ENCODE data around the gene PCDHA3.
"Not testable (repeated sequence)": the region's sequence is repeated elsewhere in the genome, so short reads cannot be mapped to it uniquely, and the experiment has no call there.

Gene PCDHA3

DNA sequence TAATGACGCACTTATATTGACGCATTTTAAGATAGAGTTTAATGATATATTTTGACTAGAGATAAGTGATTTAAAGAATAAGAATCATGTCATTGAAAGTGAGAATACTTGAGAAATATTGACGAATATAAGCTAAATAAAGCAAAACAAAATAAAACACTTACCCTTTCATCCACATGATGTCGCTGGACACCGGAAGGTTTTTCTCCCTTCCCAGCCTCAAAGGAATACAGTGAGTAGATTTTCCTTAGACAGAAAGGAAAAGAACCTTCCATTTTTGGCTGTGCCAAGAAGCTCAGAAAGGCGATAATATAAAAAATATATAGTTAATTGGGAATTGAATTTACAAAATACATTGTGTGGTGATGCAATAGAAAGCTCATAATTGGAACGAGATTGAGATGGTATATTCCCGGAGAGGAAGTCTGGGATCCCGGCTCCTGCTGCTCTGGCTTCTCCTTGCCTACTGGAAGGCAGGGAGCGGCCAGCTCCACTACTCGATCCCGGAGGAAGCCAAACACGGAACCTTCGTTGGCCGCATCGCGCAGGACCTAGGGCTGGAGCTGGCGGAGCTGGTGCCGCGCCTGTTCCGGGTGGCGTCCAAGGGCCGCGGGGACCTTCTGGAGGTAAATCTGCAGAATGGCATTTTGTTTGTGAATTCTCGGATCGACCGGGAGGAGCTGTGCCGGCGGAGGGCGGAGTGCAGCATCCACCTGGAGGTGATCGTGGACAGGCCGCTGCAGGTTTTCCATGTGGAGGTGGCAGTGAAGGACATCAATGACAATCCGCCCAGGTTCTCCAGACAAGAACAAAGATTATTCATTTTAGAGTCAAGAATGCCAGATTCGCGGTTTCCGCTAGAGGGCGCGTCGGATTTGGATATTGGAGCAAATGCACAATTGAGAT is 20.8 kb downstream of the PCDHA3 start, which contains the start of gene PCDHA5:
Gene PCDHA5 (plus strand): TSS at position 239 of the 906 bp plus-strand sequence.
- FAIRE-seq: no peak

DNA sequence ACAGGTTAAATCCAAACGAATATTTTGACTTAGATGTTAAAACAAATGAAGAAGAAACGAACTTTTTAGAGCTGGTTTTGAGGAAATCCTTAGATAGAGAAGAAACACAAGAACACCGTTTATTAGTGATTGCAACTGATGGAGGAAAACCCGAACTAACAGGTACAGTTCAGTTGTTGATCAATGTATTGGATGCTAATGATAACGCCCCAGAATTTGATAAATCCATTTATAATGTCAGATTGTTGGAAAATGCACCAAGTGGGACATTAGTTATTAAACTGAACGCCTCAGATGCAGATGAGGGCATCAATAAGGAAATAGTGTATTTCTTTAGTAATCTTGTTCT is 21.4 kb downstream of the PCDHA3 start:
- no peak for FAIRE-seq

DNA sequence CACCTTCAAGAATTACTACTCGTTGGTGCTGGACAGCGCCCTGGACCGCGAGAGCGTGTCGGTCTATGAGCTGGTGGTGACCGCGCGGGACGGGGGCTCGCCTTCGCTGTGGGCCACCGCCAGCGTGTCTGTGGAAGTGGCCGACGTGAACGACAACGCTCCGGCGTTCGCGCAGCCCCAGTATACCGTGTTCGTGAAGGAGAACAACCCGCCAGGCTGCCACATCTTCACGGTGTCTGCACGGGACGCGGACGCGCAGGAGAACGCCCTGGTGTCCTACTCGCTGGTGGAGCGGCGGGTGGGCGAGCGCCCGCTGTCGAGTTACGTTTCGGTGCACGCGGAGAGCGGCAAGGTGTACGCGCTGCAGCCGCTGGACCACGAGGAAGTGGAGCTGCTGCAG is 22.1 kb downstream of the PCDHA3 start:
- FAIRE-seq: not testable (repeated sequence)

DNA sequence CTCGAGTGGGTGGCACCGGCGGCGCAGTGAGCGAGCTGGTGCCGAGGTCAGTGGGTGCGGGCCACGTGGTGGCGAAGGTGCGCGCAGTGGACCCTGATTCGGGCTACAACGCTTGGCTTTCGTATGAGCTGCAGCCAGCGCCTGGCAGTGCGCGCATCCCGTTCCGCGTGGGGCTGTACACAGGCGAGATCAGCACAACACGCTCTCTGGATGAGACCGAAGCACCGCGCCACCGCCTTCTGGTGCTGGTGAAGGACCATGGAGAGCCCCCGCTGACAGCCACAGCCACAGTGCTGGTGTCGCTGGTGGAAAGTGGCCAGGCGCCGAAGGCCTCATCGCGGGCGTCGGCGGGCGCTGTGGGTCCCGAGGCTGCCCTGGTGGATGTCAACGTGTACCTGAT is 22.6 kb downstream of the PCDHA3 start:
- no peak for FAIRE-seq

DNA sequence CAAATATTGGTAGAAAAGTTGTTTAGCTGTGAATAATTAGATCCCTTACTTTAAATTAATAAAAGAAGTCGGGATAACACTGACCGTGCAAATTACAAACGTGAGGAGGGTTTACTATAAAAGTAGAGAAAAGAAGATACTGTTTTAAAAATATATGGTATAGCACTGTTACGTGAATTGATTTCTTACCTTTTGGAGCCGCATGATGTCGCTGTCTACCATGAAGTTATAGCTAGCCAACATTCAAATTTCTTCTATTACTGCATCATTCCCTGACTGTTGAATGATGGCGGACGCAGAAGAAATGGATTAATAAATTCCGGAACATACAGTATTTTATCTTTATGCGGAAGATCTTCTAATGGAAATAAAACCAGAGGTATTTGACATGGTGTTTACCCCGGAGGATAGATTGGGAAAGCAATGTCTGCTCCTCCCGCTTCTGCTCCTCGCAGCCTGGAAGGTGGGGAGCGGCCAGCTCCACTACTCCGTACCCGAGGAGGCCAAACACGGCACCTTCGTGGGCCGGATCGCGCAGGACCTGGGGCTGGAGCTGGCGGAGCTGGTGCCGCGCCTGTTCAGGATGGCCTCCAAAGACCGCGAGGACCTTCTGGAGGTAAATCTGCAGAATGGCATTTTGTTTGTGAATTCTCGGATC is 27.0 kb downstream of the PCDHA3 start, which contains the start of gene PCDHA6:
Gene PCDHA6 (plus strand): TSS at position 257 of the 658 bp plus-strand sequence. CDS start 132 bp downstream, at position 389.
- no peak for FAIRE-seq

DNA sequence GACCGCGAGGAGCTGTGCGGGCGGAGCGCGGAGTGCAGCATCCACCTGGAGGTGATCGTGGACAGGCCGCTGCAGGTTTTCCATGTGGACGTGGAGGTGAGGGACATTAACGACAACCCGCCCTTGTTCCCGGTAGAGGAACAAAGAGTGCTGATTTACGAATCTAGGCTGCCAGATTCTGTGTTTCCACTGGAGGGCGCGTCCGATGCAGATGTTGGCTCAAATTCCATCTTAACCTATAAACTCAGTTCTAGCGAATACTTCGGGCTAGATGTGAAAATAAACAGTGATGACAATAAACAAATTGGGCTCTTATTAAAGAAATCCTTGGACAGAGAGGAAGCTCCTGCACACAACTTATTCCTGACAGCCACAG is 27.5 kb downstream of the PCDHA3 start:
- FAIRE-seq: no peak

DNA sequence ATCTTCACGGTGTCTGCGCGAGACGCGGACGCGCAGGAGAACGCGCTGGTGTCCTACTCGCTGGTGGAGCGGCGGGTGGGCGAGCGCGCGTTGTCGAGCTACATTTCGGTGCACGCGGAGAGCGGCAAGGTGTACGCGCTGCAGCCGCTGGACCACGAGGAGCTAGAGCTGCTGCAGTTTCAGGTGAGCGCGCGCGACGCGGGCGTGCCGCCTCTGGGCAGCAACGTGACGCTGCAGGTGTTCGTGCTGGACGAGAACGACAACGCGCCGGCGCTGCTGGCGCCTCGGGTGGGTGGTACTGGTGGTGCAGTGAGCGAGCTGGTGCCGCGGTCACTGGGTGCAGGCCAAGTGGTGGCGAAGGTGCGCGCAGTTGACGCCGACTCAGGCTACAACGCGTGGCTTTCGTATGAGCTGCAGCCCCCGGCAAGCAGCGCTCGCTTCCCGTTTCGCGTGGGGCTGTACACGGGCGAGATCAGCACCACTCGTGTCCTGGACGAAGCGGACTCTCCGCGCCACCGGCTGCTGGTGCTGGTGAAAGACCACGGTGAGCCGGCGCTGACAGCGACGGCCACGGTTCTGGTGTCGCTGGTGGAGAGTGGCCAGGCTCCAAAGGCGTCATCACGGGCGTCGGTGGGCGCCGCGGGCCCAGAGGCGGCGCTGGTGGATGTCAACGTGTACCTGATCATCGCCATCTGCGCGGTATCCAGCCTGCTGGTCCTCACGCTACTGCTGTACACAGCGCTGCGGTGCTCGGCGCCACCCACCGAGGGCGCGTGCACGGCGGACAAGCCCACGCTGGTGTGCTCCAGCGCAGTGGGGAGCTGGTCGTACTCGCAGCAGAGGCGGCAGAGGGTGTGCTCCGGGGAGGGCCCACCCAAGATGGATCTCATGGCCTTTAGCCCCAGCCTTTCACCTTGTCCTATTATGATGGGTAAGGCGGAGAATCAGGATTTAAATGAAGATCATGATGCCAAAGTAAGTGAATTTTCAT is 28.9 kb downstream of the PCDHA3 start:
- not testable (repeated sequence) for FAIRE-seq

DNA sequence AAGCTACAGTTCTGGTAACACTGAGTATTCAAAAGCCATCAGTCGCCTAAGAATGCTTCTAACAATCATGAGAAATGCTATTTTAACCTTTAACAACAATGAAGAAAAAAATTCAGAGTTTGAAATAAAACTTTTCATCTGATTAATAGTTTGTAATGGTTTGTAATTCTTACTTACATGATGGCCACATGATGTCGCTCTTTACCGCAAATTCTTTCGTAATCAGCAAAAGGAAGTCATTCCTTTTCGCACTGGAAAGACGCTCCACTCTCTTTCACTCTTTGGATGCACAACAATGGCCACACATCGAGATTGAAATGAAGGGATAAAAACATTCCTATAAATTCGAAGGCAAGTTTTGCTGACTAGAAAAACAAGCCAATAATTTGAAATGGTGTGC is 33.1 kb downstream of the PCDHA3 start, which contains the start of gene PCDHA7:
Gene PCDHA7 (plus strand): TSS at position 277 of the 400 bp plus-strand sequence. CDS start 115 bp downstream, at position 392.
- FAIRE-seq: no peak

DNA sequence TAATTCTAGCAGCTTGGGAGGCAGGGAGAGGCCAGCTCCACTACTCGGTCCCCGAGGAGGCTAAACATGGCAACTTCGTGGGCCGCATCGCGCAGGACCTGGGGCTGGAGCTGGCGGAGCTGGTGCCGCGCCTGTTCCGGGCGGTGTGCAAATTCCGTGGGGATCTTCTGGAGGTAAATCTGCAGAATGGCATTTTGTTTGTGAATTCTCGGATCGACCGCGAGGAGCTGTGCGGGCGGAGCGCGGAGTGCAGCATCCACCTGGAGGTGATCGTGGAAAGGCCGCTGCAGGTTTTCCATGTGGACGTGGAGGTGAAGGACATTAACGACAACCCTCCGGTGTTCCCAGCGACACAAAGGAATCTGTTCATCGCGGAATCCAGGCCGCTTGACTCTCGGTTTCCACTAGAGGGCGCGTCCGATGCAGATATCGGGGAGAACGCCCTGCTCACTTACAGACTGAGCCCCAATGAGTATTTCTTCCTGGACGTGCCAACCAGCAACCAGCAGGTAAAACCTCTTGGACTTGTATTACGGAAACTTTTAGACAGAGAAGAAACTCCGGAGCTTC is 33.7 kb downstream of the PCDHA3 start:
- FAIRE-seq: not testable (repeated sequence)

DNA sequence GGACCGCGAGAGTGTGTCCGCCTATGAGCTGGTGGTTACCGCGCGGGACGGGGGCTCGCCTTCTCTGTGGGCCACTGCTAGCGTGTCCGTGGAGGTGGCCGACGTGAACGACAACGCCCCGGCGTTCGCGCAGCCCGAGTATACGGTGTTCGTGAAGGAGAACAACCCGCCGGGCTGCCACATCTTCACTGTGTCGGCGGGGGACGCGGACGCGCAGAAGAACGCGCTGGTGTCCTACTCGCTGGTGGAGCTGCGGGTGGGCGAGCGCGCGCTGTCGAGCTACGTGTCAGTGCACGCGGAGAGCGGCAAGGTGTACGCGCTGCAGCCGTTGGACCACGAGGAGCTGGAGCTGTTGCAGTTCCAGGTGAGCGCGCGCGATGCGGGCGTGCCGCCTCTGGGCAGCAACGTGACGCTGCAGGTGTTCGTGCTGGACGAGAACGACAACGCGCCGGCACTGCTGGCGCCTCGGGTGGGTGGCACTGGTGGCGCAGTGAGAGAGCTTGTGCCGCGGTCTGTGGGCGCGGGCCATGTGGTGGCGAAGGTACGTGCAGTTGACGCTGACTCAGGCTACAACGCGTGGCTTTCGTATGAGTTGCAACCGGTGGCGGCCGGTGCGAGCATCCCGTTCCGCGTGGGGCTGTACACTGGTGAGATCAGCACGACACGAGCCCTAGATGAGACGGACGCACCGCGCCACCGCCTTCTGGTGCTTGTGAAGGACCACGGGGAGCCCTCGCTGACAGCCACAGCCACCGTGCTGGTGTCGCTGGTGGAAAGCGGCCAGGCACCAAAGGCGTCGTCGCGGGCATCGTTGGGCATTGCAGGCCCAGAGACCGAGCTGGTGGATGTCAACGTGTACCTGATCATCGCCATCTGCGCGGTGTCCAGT is 35.0 kb downstream of the PCDHA3 start:
- no peak for FAIRE-seq

DNA sequence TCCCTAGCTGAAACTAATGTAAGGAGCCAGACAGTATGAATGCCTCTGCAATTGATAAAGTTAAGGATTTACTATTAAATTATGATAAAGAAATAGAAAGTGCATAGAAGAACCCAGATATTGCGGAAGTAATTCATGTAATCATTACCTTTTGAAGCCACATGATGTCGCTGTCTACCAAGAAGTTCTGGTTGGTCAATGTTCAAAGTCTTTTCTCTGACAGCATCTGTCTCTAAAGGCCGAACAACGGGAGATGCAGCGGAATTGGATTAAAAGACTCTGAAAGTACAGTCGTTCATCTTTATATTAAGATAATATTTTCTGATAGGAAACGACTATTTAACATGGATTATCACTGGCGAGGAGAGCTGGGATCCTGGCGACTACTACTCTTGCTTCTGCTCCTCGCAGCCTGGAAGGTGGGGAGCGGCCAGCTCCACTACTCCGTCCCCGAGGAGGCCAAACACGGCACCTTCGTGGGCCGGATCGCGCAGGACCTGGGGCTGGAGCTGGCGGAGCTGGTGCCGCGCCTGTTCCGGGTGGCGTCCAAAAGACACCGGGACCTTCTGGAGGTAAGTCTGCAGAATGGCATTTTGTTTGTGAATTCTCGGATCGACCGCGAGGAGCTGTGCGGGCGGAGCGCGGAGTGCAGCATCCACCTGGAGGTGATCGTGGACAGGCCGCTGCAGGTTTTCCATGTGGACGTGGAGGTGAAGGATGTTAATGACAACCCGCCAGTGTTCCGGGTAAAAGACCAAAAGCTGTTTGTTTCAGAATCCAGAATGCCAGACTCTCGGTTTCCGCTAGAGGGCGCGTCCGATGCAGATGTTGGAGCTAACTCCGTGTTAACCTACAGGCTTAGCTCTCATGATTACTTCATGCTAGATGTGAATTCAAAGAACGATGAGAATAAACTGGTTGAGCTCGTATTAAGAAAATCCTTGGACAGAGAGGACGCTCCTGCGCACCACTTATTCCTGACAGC is 40.4 kb downstream of the PCDHA3 start, which contains the start of gene PCDHA8:
Gene PCDHA8 (plus strand): TSS at position 210 of the 985 bp plus-strand sequence. CDS start 135 bp downstream, at position 345.
- no peak for FAIRE-seq

DNA sequence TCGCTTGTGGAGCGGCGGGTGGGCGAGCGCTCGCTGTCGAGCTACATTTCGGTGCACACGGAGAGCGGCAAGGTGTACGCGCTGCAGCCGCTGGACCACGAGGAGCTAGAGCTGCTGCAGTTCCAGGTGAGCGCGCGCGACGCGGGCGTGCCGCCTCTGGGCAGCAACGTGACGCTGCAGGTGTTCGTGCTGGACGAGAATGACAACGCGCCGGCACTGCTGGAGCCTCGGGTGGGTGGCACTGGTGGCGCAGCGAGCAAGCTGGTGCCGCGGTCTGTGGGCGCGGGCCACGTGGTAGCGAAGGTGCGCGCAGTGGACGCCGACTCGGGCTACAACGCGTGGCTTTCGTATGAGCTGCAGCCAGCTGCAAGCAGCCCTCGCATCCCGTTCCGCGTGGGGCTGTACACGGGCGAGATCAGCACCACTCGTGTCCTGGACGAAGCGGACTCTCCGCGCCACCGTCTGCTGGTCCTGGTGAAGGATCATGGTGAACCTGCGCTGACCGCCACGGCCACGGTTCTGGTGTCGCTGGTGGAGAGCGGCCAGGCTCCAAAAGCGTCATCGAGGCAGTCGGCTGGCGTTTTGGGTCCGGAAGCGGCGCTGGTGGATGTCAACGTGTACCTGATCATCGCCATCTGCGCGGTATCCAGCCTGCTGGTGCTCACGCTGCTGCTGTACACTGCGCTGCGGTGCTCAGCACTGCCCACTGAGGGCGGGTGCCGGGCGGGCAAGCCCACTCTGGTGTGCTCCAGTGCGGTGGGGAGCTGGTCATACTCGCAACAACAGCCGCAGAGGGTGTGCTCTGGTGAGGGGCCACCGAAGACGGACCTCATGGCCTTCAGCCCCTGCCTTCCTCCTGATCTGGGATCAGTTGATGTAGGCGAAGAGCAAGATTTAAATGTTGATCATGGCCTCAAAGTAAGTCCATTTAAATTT is 42.2 kb downstream of the PCDHA3 start:
- FAIRE-seq: no peak

DNA sequence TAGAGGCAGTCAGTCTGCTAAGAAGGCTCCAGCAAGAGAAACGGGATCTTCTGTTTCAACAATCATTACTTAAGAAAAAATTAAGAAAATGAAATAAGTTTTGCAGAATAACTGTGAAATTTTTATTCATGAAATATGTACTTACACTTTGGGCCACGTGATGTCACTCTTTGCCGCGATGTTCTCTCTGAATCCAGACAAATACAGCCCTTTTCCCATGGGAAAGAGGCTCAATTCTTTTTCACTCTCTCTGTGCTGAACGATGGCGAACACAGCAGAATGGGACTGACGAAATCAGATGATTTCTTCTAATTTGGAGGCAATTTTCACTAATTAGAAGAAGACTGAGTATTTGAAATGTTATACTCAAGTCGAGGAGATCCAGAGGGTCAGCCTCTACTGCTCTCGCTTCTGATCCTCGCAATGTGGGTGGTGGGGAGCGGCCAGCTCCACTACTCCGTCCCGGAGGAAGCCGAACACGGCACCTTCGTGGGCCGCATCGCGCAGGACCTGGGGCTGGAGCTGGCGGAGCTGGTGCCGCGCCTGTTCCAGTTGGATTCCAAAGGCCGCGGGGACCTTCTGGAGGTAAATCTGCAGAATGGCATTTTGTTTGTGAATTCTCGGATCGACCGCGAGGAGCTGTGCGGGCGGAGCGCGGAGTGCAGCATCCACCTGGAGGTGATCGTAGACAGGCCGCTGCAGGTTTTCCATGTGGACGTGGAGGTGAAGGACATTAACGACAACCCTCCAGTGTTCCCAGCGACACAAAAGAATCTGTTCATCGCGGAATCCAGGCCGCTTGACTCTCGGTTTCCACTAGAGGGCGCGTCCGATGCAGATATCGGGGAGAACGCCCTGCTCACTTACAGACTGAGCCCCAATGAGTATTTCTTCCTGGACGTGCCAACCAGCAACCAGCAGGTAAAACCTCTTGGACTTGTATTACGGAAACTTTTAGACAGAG is 47.6 kb downstream of the PCDHA3 start, which contains the start of gene PCDHA9:
Gene PCDHA9 (plus strand): TSS at position 244 of the 964 bp plus-strand sequence. CDS start 114 bp downstream, at position 358.
- FAIRE-seq: not testable (repeated sequence)

DNA sequence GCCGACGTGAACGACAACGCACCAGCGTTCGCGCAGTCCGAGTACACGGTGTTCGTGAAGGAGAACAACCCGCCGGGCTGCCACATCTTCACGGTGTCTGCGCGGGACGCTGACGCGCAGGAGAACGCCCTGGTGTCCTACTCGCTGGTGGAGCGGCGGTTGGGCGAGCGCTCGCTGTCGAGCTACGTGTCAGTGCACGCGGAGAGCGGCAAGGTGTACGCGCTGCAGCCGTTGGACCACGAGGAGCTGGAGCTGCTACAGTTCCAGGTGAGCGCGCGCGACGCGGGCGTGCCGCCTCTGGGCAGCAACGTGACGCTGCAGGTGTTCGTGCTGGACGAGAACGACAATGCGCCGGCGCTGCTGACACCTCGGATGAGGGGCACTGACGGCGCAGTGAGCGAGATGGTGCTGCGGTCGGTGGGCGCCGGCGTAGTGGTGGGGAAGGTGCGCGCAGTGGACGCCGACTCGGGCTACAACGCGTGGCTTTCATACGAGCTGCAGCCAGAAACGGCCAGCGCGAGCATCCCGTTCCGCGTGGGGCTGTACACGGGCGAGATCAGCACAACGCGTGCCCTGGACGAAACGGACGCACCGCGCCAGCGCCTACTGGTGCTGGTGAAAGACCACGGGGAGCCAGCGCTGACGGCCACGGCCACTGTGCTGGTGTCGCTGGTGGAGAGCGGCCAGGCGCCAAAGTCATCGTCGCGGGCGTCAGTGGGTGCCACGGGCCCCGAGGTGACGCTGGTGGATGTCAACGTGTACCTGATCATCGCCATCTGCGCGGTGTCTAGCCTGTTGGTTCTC is 49.2 kb downstream of the PCDHA3 start:
- not testable (repeated sequence) for FAIRE-seq

All from colon (tissue), 2 donors.